Activated T-cell treated with anti-CD3 and anti-CD28 coated beads for 4 hours (primary cell): ENCODE results near the gene PASK.

ENCODE experiments used
- DNase-seq: peaks from one replicate; pipeline ENCODE4 v3.0.0-alpha.2; 2020

The PASK gene

DNA sequence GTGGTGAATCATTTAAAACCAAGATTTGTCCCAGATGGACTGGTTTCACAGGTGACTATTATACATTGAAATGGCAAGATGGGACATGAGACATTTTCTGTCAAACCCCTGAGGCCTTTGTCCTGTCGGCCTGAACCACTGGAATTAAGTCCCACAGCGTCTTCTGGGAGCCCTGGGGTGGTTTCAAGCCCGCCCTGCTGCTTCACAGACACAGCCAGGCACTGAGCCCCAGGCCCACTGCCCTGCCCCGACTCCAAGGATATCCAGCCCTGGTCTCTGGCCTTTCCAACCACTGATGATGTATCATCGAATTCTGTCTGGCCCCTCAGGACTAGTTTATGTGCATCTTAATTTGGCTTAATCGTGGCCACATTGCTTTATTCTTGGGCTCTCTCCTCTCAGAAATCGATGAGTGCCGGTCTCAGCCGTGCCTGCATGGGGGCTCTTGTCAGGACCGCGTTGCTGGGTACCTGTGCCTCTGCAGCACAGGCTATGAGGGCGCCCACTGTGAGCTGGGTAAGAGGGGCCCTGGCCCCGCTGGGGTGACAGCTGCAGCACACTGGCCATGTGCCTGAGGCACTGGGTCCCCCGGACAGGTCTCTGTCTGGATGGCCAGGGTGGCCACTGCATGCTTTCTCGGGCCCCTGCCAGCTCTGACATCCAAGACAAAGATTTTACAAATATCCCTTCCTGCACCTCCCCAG lies 86.7 kb downstream of the PASK start:
- no peak for DNase-seq

DNA sequence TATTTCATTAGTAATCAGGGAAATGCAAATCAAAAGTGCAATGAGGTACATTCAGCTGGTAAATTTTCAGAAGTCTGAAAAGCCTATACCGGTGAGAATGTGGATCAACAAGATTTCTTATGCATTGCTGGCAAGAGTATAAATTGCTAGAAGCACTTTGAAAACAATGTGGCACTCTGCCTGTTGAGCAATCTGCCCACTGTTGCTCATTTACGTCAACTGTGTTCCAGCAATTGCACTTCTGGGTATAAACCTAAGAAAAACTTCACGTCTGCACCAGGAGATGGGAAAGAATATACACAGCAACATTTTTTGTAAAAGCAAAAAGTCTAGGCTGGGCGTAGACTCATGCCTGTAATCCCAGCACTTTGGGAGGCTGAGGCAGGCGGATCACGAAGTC lies 88.0 kb downstream of the PASK start:
- no peak for DNase-seq
